GM19193 (cell line): ENCODE results near the gene CD58.

Experiments
- POLR2A ChIP-seq: IDR thresholded peaks from 4 replicates; pipeline ENCODE4 v1.6.1; 2011; ENCODE audit not compliant: insufficient read depth, insufficient read length; ENCODE audit errors: extremely low read depth

CD58 gene

GRCh38 chr1:116494353-116494692, 76.5 kb downstream of the CD58 start:
- no peak for TF ChIP-seq POLR2A

GRCh38 chr1:116493484-116494352, 77.1 kb downstream of the CD58 start:
- TF ChIP-seq POLR2A, result no peak

- no peak for TF ChIP-seq POLR2A
These were observed 77.8 kb downstream of the CD58 start for GRCh38 chr1:116493036-116493435.

GRCh38 chr1:116492358-116492811, 78.4 kb downstream of the CD58 start:
- TF ChIP-seq POLR2A, result no peak

- TF ChIP-seq POLR2A, result no peak
These were observed 79.0 kb downstream of the CD58 start for GRCh38 chr1:116491700-116492357.

GRCh38 chr1:116490588-116490987, 80.2 kb downstream of the CD58 start:
- TF ChIP-seq POLR2A, result no peak

- no peak for TF ChIP-seq POLR2A
These were observed 81.6 kb downstream of the CD58 start for GRCh38 chr1:116489231-116489697.

GRCh38 chr1:116488071-116488470, 82.8 kb downstream of the CD58 start:
- no peak for TF ChIP-seq POLR2A

- TF ChIP-seq POLR2A, result no peak
These were observed 83.2 kb downstream of the CD58 start for GRCh38 chr1:116487583-116487982.

GRCh38 chr1:116487031-116487430, 83.8 kb downstream of the CD58 start:
- TF ChIP-seq POLR2A, result no peak

GRCh38 chr1:116486424-116486823, 84.4 kb downstream of the CD58 start:
- TF ChIP-seq POLR2A, result no peak

GRCh38 chr1:116485976-116486375, 84.8 kb downstream of the CD58 start:
- no peak for TF ChIP-seq POLR2A

- TF ChIP-seq POLR2A, result no peak
These were observed 85.6 kb downstream of the CD58 start for GRCh38 chr1:116485071-116485735.

GRCh38 chr1:116483481-116484309, 87.1 kb downstream of the CD58 start:
- no peak for TF ChIP-seq POLR2A

- no peak for TF ChIP-seq POLR2A
These were observed 88.3 kb downstream of the CD58 start for GRCh38 chr1:116482490-116482889.
